Common myeloid progenitor, CD34-positive (primary cell): ENCODE measurements around the gene RAPGEF3.

Source experiments
- CTCF ChIA-PET: fragments of 350-600 bp; sonication (Branson Sonifier 250); formaldehyde crosslinking; loops from one replicate; lab custom pipeline; 2021; ENCODE audit warnings: antibody characterized with exemption; lab: Charles Lee
- POLR2A ChIA-PET: fragments of 350-600 bp; sonication (Branson Sonifier 250); formaldehyde crosslinking; loops from one replicate; lab custom pipeline; 2021; ENCODE audit warnings: antibody characterized with exemption; lab: Charles Lee
- DNase-seq, 3 donors: peaks; one replicate each; pipeline versions ENCODE4 v3.0.0 to v3.0.0-alpha.2; 2013
- H3K27ac ChIP-seq, 2 experiments: 1 replicate in 1 of 2; 2 replicates in 1 of 2; pipeline ENCODE4 v1.7.0; 2013; ENCODE audit warnings: inconsistent platforms in 2 of 2, low read length in 2 of 2, mild to moderate bottlenecking in 2 of 2, low read depth in 1 of 2, moderate library complexity in 1 of 2; ENCODE audit not compliant: severe bottlenecking in 2 of 2, insufficient read depth in 1 of 2, poor library complexity in 1 of 2
- H3K27me3 ChIP-seq, 5 experiments: replicated peaks in 2 of 5; 1 replicate in 3 of 5; 2 replicates in 2 of 5; pipeline versions ENCODE4 v1.6.1 to v1.7.0; 2013; ENCODE audit warnings: low read length in 4 of 5, mild to moderate bottlenecking in 2 of 5, moderate library complexity in 2 of 5, inconsistent platforms in 1 of 5; ENCODE audit not compliant: insufficient read depth in 5 of 5, control insufficient read depth in 4 of 5
- H3K36me3 ChIP-seq, 4 experiments: 1 replicate in 2 of 4; 2 replicates in 2 of 4; pipeline versions ENCODE4 v1.6.1 to v1.7.0; 2013; ENCODE audit warnings: low read length in 3 of 4, control low read depth in 1 of 4, mild to moderate bottlenecking in 1 of 4; ENCODE audit not compliant: control insufficient read depth in 4 of 4, insufficient read depth in 4 of 4
- H3K4me1 ChIP-seq, 4 experiments: 1 replicate in 3 of 4; 2 replicates in 1 of 4; pipeline versions ENCODE4 v1.6.1 to v1.7.1; 2013; ENCODE audit warnings: low read length in 3 of 4, mild to moderate bottlenecking in 3 of 4, control low read depth in 1 of 4, inconsistent platforms in 1 of 4, moderate library complexity in 1 of 4; ENCODE audit not compliant: control insufficient read depth in 4 of 4, insufficient read depth in 4 of 4; ENCODE audit errors: control extremely low read depth in 1 of 4
- H3K4me3 ChIP-seq, 7 experiments: 1 replicate in 4 of 7; 2 replicates in 3 of 7; pipeline versions ENCODE4 v1.5.1 to v1.7.0; 2013; ENCODE audit warnings: mild to moderate bottlenecking in 7 of 7, low read length in 6 of 7, moderate library complexity in 6 of 7, inconsistent platforms in 2 of 7, low read depth in 2 of 7, control low read depth in 1 of 7; ENCODE audit not compliant: insufficient read depth in 4 of 7, control insufficient read depth in 1 of 7; ENCODE audit errors: extremely low read depth in 1 of 7
- H3K9me3 ChIP-seq, 5 experiments: 1 replicate in 4 of 5; 2 replicates in 1 of 5; pipeline versions ENCODE4 v1.6.1 to v1.7.1; 2013; ENCODE audit warnings: low read length in 4 of 5, mild to moderate bottlenecking in 2 of 5, inconsistent platforms in 1 of 5, low read depth in 1 of 5, moderate library complexity in 1 of 5; ENCODE audit not compliant: control insufficient read depth in 4 of 5, insufficient read depth in 2 of 5; ENCODE audit errors: control extremely low read depth in 1 of 5
- WGBS: methylation state at CpG from one replicate; pipeline ENCODE4 v1.1.5; 2013; ENCODE audit not compliant: insufficient coverage; 5-methylcytosine and 5-hydroxymethylcytosine counted together

The RAPGEF3 gene

DNA sequence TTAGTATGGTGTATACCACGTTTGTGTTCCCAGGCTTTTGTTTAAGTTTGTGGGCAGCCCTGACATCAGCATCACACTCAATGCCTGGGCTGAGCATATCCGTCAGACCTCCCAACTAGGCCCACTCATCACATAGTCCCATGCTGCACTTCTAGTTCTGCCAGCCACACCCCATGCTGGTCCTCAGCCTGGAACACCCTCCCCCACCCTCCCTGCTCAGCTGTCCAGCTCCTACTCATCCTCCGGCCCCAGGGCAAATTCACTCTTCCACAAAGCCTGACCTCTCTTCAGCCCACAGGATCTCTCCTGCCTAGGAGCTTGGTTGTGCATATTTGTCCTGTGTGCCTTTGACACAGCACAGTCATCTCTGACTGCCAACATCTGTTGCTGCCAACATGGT lies 29.4 kb downstream of the RAPGEF3 start:
- WGBS, result 90% methylated on average over 3 of the region's 3 CpGs
- no peaks in the 10 kb centered on the region for H3K9me3 ChIP-seq
- H3K27ac ChIP-seq, result no peak overlapping the region
- H3K4me1 ChIP-seq, result no peaks in the 10 kb centered on the region
- no peaks in the 10 kb centered on the region for H3K27me3 ChIP-seq
- ChIA-PET POLR2A (no interaction called here), CTCF (interaction anchor here (1.2 to 35.4 kb wide), 5 partner anchors 12 to 113 kb away, joined by 3 to 1109 read pairs (median 55); partner anchors contain the start of gene SLC48A1)
- no peak overlapping the region for H3K4me3 ChIP-seq
- DNase-seq, result no peak
- no peaks in the 10 kb centered on the region for H3K36me3 ChIP-seq

GRCh38 chr12:47725893-47726292 lies 32.8 kb downstream of the RAPGEF3 start:
- ChIA-PET CTCF (interaction anchor here (0.8 to 23.2 kb wide), 6 partner anchors 11 to 112 kb away, joined by 3 to 664 read pairs (median 11); partner anchors contain the start of gene SLC48A1), POLR2A (no interaction called here)
- DNase-seq, result no peak
- Histone ChIP-seq H3K27ac (no peak overlapping the region), H3K9me3 (no peaks in the 10 kb centered on the region), H3K4me3 (no peak overlapping the region), H3K4me1 (peaks cover 0 to 12% (median 8%) of the 10 kb centered on the region in 4 experiments), H3K36me3 (peaks cover 0 to 5% (median under 1%) of the 10 kb centered on the region in 4 experiments), H3K27me3 (peaks cover 0 to under 1% (median 0%) of the 10 kb centered on the region in 5 experiments)
- WGBS, result 83% methylated on average over 5 of the region's 5 CpGs

DNA sequence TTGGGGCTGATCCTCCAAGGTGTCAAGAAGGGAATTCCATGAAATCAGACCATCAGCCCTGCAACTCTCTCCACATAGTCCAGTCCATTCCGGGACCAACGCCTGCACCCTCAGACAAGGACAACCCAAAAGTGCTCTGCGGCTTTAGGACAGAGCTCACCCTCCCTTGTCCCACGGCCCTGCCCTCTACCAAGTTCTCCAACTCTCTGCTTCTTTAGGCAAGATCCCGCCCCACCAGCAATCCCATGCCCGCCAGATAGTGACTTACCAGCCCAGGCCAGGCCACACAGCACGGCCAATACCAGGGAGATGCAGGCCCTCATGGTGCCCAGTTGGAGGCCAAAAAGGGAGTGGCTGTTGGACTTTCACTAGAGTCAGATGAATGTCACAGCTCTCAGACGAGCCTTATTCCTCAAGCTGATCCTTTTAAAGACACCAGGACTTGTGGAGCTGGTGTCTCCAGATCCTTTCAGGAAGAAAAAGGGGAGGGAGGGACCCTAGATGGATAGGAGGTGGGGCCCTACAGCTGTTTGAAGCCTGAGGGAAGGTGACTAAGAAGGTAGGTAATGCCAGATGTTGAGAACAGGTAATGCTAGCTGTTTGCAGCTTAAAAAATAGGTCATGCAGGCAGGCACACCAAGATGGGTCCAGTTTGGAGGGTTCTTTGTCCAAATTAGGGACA lies 33.4 kb downstream of the RAPGEF3 start, which contains the start of gene ENDOU:
Gene ENDOU (minus strand): TSS at position 400 of the 682 bp plus-strand sequence. CDS start 77 bp downstream, at position 323.
- peaks cover 0 to 15% (median 10%) of the 10 kb centered on the region in 4 experiments for H3K4me1 ChIP-seq

GRCh38 chr12:47722941-47723631 lies 35.6 kb downstream of the RAPGEF3 start:
- H3K36me3 ChIP-seq, result peaks cover 0 to 5% (median under 1%) of the 10 kb centered on the region in 4 experiments
- CTCF ChIA-PET, result interaction anchor here (0.8 to 23.2 kb wide), 9 partner anchors 8 to 112 kb away, joined by 3 to 664 read pairs (median 5); partner anchors contain the start of gene SLC48A1
- no peaks in the 10 kb centered on the region for H3K9me3 ChIP-seq
- no peak for DNase-seq
- WGBS, result 96% methylated on average over 3 of the region's 5 CpGs
- peaks cover 0 to 20% (median 13%) of the 10 kb centered on the region in 4 experiments for H3K4me1 ChIP-seq
- POLR2A ChIA-PET, result interaction anchor here (0.9 kb wide), 1 partner anchor 18 kb away, joined by 3 read pairs; no protein-coding TSS in a partner anchor
- no peak overlapping the region for H3K27ac ChIP-seq
- peaks cover 0 to 2% (median 0%) of the 10 kb centered on the region in 5 experiments for H3K27me3 ChIP-seq
- no peak overlapping the region for H3K4me3 ChIP-seq

More for the DNA sequence above, 33.4 kb downstream of the RAPGEF3 start, which contains the start of gene ENDOU:
- Histone ChIP-seq H3K27me3 (peaks cover 0 to 2% (median 0%) of the 10 kb centered on the region in 5 experiments), H3K9me3 (no peaks in the 10 kb centered on the region), H3K27ac (no peak within 1 kb of the TSS), H3K4me3 (no peak within 1 kb of the TSS), H3K36me3 (peaks cover 0 to 5% (median under 1%) of the 10 kb centered on the region in 4 experiments)
- ChIA-PET POLR2A (interaction anchor here (0.5 kb wide), 1 partner anchor 370 kb away, joined by 3 read pairs; no protein-coding TSS in a partner anchor), CTCF (interaction anchor here (0.7 to 23.2 kb wide), 7 partner anchors 8 to 113 kb away, joined by 3 to 664 read pairs (median 3); partner anchors contain the start of gene SLC48A1)
- 100% methylated on average over 7 of the region's 8 CpGs for WGBS
- DNase-seq, result no peak

DNA sequence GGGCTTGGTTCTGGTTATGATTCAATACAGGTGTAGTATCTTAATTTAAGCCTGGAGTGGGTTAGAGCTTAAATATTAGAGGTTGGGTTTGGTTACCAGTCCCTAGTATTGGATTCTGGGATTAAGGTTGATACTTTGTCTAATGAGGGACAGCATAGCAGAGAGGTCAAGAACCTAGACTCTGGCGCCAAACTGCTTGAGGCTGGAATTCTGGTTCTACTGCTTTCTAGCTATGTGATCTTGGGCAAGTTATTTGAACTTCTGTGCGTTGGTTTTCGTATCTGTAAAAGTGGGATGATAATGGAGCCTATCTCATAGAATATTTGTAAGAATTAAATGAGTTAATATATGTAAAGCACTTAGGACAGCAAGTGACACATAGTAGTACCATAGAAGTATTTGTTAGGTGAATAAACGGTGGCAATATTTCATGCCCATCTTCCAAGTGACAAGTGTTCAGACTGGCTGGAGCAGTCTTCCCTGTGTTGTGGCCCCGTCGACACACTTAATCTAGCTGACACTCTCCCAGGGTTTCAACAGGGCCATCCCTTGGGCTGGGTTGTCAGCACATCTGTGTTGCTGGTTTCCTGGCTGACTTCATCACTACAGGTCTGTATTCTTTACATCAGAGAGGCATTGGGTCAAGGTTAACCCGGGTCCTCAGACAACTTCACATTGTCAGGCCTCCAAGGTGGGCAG lies 36.4 kb downstream of the RAPGEF3 start:
- ChIA-PET CTCF (interaction anchor here (1.4 to 23.2 kb wide), 5 partner anchors 14 to 113 kb away, joined by 3 to 664 read pairs (median 73); partner anchors contain the start of gene SLC48A1), POLR2A (no interaction called here)
- no peak for DNase-seq
- WGBS, result 100% methylated on average over 3 of the region's 7 CpGs
- H3K9me3 ChIP-seq, result no peaks in the 10 kb centered on the region
- no peak overlapping the region for H3K27ac ChIP-seq
- peaks cover 0 to 5% (median under 1%) of the 10 kb centered on the region in 4 experiments for H3K36me3 ChIP-seq
- peaks cover under 1 to 28% (median 21%) of the 10 kb centered on the region in 4 experiments for H3K4me1 ChIP-seq
- no peak overlapping the region for H3K4me3 ChIP-seq
- peaks cover 0 to 2% (median 0%) of the 10 kb centered on the region in 5 experiments for H3K27me3 ChIP-seq

DNA sequence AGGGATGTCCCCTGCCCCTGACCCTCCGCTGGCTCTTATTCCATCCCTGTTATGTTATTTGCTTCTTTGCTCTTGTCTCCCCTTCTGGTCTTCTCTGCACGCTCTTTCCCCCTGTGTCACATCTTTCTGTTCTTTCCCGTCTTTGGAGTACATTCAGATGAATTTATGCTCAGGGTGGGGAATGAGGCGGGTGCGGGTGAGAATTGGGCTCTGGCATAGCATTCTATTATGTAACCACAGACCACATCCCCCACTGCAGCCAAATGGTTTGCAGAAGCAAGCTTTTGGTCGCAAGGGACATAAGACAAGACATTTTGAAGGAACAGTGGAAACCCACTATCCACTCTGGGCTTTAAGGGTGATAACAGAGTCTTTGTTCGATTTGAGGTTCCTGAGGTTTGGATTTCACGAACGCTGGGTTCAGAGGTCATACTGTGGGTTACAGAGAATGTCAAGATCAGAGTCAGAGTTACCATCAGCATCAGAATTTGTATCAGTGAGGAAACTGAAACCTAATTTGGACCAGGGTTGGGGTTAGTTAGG lies 37.2 kb downstream of the RAPGEF3 start:
- H3K27me3 ChIP-seq, result peaks cover 0 to 2% (median 0%) of the 10 kb centered on the region in 5 experiments
- H3K27ac ChIP-seq, result no peak overlapping the region
- H3K4me1 ChIP-seq, result peaks cover 2 to 36% (median 28%) of the 10 kb centered on the region in 4 experiments
- peak overlapping the region in 1 of 7 experiments; percentile 6 for H3K4me3 ChIP-seq
- peaks cover 0 to 5% (median under 1%) of the 10 kb centered on the region in 4 experiments for H3K36me3 ChIP-seq
- DNase-seq, result peak; percentile 50 to 88 (median 88)
- ChIA-PET POLR2A (no interaction called here), CTCF (interaction anchor here (1.0 to 23.2 kb wide), 4 partner anchors 21 to 114 kb away, joined by 3 to 664 read pairs (median 140); partner anchors contain the start of gene SLC48A1)
- WGBS, result 18% methylated on average over 4 of the region's 9 CpGs
- no peaks in the 10 kb centered on the region for H3K9me3 ChIP-seq
